ENCODE data around the gene MANSC1. TPM values are rescaled to one million over a fixed set of nuclear protein-coding genes. Genes with fewer than 3 reads are reported as not detected.

The MANSC1 gene
- total and polyA plus RNA-seq, 7 donors, result 5.8 to 21.4 (median 11.6) TPM

- Histone ChIP-seq H3K27me3 (no peaks in the 10 kb centered on the region), H3K4me3 (no peak overlapping the region), H3K36me3 (no peaks in the 10 kb centered on the region), H3K4me1 (peaks cover 0 to 23% (median 13%) of the 10 kb centered on the region in 4 donors), H3K27ac (peak overlapping the region in 1 of 4 donors; percentile 72), H3K9me3 (no peaks in the 10 kb centered on the region)
- WGBS, 2 donors, result 93 to 95% methylated on average over 4 of the region's 4 CpGs
- DNase-seq, result no peak
- intact Hi-C loops (cut with DNase I), result no loop called here
- TF ChIP-seq EP300 (IDR thresholded peaks at IDR 0.05), result no peak
- TF ChIP-seq POLR2AphosphoS5 (IDR thresholded peaks at IDR 0.05), result no peak
- TF ChIP-seq POLR2A (IDR thresholded peaks at IDR 0.05), result no peak
- TF ChIP-seq CTCF (IDR thresholded peaks at IDR 0.05), result no peak
Measured at GRCh38 chr12:12396694-12397093, 46.7 kb upstream of the MANSC1 start.

GRCh38 chr12:12393171-12393570 lies 43.1 kb upstream of the MANSC1 start:
- Histone ChIP-seq H3K27ac (no peak overlapping the region), H3K4me3 (no peak overlapping the region), H3K36me3 (no peaks in the 10 kb centered on the region), H3K9me3 (no peaks in the 10 kb centered on the region), H3K4me1 (peaks cover 0 to 15% (median 7%) of the 10 kb centered on the region in 4 donors), H3K27me3 (no peaks in the 10 kb centered on the region)
- 85 to 89% methylated on average over 2 of the region's 2 CpGs for WGBS, 2 donors
- TF ChIP-seq EP300 (IDR thresholded peaks at IDR 0.05), result no peak
- TF ChIP-seq POLR2A (IDR thresholded peaks at IDR 0.05), result no peak
- TF ChIP-seq POLR2AphosphoS5 (IDR thresholded peaks at IDR 0.05), result no peak
- no peak for TF ChIP-seq CTCF (IDR thresholded peaks at IDR 0.05)
- intact Hi-C loops (cut with DNase I), result no loop called here
- no peak for DNase-seq

- intact Hi-C loops (cut with DNase I), result no loop called here
- Histone ChIP-seq H3K9me3 (no peaks in the 10 kb centered on the region), H3K36me3 (no peaks in the 10 kb centered on the region), H3K4me3 (no peak overlapping the region), H3K4me1 (peaks cover 0 to 11% (median 3%) of the 10 kb centered on the region in 4 donors), H3K27ac (no peak overlapping the region), H3K27me3 (no peaks in the 10 kb centered on the region)
- no peak for DNase-seq
- WGBS, 2 donors, result 36 to 62% methylated on average over 2 of the region's 2 CpGs
- TF ChIP-seq POLR2A (IDR thresholded peaks at IDR 0.05) (no peak), CTCF (IDR thresholded peaks at IDR 0.05) (no peak), EP300 (IDR thresholded peaks at IDR 0.05) (no peak), POLR2AphosphoS5 (IDR thresholded peaks at IDR 0.05) (no peak)
Measured at GRCh38 chr12:12392413-12392812, 42.4 kb upstream of the MANSC1 start.

- WGBS, 2 donors, result 74 to 87% methylated on average over 3 of the region's 3 CpGs
- no peak for DNase-seq
- no peak overlapping the region for H3K27ac ChIP-seq
Measured at GRCh38 chr12:12387501-12387900, 37.5 kb upstream of the MANSC1 start.

More at GRCh38 chr12:12387501-12387900, 37.5 kb upstream of the MANSC1 start:
- H3K36me3 ChIP-seq, result no peaks in the 10 kb centered on the region
- no peaks in the 10 kb centered on the region for H3K9me3 ChIP-seq
- peaks cover 0 to 5% (median 4%) of the 10 kb centered on the region in 4 donors for H3K4me1 ChIP-seq
- TF ChIP-seq EP300 (IDR thresholded peaks at IDR 0.05) (no peak), POLR2AphosphoS5 (IDR thresholded peaks at IDR 0.05) (no peak), POLR2A (IDR thresholded peaks at IDR 0.05) (no peak), CTCF (IDR thresholded peaks at IDR 0.05) (no peak)
- no peaks in the 10 kb centered on the region for H3K27me3 ChIP-seq
- no peak overlapping the region for H3K4me3 ChIP-seq
- intact Hi-C loops (cut with DNase I), result no loop called here

Measured in sigmoid colon (tissue), 7 donors.